Amniotic epithelial cell (primary cell): Measurements from ENCODE around the gene NRIP3.

Experiments used
- DNase-seq: peaks from one replicate; pipeline ENCODE4 v3.0.0-alpha.2; 2010; ENCODE audit warnings: low read depth

NRIP3 gene

DNA sequence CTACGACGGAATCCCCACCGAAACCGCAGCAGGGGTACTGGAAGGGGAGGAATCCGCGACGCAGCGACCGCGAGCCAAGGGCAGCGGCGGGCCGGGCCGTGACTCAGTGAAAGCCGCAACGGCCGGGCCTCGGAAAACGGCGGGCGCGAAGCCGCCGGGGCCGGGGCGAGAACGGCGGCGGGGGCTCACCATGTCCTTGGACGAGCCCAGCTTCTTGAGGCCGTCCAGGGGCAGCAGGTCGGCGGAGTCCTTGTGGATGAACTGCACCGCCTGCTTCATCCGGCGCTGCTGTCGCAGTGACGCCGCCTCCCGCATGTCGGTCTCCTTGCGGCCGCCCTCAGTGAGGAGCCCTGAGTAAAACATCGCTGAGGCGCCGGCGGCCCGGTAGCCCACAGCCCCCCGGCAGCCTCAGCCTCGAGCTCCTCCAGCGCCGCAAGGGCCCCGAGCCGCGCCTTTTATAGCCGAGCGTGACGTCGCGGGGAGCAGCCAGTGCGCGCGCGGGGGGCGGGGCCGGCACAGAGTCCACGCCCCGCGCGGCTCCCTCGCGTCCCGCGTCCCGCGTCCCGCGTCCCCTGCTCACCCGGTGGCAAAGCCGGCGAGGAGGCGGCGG lies at the start of gene NRIP3:
Gene NRIP3, minus strand, starts transcription at position 429 of the 610 bp plus-strand sequence. Its CDS starts 66 bp downstream, at position 363.
- DNase-seq, result peak; percentile 67

DNA sequence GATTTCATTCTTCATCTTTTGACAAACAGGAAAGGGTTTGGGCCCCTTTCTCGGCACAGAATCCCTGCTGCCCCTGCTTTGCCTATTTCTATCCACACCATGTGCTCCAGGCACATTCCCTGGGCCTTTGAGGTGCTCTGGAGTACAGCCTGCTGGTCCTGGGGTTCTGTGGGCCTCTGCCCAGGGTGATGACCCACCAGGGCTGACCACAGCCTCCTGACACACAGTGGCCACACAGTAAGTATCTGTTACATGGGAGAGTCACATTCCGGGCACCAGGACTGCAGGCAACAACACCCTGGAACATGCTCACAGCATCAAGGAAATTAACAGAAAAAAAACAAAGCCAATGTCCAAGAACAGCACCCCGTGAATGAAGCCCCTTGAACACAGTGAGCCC lies 48.5 kb upstream of the NRIP3 start:
- DNase-seq, result no peak

DNA sequence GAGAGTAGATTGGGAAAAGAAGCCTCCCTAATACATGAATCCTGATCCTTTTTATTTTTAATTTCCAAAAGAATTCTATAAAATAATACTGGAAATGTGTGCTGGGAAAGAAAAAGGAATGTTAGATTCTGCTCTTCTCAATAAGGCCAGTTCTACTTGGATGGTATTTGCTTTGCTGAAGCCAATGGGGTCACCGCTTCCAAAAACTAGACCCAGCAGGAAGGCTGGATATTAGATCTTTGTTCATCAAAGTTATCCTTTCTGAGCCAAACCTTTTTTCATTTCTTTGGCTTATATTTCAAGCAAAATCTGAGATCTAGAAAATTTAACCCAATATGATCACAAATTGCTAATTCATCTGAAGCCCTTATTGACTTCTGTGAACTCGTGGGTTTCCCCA lies 46.2 kb upstream of the NRIP3 start:
- no peak for DNase-seq

DNA sequence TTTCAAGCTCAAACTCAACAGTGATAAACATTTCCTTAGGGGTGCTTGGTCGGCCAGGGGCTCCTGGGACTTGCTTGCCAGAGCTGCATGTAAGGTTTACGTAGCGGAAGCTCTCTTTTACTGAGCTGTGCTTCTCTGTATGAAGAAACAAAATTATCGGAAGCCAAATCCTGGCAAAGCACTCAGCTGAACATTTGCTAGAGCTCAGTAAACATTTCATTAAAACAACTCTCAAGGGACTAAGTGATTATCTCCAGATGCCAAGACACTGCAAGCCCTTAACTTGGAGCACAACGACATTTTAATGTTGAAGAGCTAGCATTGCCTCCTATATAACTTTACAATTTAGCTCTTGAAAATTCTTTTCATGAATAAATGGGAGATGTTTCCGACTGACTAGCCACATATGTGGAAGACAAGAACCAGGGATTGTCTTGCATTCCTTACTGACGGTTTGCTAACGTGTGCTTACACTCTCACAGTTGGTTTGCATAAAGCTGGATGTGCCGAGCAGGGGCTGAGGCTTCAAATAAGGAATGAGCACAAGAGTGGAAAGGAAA lies 44.2 kb upstream of the NRIP3 start:
- DNase-seq, result peak; percentile 56

DNA sequence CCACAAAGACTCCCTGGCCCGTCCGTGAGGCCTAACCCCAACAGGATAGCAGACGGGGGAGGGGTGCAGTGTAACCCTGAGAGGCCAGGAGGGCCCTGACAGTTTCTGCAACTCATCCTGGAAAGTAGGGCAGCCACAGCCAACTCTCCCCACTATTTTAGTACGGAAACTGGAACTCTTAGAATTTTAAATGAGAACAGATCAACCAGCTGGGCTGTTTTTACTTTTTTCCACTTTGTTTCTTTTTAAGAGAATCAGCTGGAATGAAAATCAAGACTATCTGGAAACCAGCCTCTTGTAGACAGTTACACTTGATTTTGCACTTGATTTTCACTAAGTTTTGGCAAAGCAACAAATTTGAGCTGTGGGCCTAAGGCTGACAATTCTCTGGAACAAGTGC lies 42.7 kb upstream of the NRIP3 start:
- no peak for DNase-seq

DNA sequence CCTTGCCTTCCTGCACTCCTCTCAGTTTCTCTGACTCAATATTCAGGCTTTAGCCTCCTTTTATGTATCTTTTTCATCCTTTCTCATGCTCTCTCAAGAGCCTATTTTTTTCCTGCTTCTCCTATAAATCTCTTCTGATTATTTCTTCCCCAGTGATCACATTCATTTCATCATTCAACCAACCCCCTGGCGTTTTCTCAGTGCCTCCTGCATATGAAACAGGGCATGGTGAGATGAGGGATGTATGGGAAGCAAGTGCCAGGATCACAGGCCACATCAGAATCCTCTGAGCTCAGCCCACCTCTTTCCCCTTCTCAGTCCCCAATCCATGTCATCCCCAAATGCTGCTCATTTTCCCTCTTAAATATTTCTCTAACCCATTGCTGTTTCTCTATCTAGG lies 38.7 kb upstream of the NRIP3 start:
- DNase-seq, result no peak

DNA sequence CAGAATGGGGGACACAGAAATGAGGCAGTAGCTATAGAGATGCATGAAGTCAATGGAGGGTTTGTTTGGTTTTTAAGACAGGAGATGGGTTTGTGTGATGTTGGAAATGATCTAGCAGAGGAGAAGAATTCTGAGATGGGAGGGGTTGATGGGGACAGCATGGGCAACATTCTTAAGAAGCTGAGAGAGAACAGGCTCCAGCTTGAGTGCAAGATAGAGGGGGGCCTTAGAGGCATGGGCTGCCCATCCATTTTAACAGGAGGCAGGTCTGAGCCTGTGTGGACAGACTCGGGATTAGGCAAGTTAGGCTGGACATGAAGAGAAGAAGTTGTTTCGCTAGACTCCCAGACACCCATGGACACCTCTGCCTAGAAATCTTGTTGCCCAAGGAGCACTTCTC lies 37.9 kb upstream of the NRIP3 start:
- no peak for DNase-seq

DNA sequence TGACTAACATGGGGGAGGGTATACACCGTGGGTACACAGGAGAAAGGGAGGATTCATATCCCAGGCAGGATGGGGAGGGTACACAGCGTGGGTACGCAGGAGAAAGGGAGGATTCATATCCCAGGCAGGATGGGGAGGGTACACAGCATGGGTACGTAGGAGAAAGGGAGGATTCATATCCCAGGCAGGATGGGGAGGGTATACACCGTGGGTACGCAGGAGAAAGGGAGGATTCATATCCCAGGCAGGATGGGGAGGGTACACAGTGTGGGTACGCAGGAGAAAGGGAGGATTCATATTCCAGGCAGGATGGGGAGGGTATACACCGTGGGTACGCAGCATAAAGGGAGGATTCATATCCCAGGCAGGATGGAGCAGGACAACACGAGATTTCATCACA lies 36.6 kb upstream of the NRIP3 start:
- DNase-seq, result no peak

DNA sequence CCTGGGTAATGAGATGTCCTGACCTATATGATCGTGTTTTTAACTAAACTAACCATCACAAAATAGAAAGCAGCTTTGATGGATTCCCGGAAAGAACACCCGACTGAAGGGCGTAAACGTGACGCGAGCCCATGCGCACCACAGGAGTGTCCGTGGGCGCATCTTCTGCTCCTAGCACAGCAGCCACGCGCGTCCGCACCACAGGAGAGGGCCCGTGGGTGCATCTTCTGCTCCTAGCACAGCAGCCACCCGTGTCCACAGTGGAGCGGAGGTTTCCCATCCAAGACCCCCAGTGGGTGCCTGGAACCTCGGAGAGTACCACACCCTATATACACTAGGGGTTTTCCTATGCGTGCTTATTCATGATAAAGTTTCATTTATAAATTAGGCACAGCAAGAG lies 36.1 kb upstream of the NRIP3 start:
- DNase-seq, result no peak

DNA sequence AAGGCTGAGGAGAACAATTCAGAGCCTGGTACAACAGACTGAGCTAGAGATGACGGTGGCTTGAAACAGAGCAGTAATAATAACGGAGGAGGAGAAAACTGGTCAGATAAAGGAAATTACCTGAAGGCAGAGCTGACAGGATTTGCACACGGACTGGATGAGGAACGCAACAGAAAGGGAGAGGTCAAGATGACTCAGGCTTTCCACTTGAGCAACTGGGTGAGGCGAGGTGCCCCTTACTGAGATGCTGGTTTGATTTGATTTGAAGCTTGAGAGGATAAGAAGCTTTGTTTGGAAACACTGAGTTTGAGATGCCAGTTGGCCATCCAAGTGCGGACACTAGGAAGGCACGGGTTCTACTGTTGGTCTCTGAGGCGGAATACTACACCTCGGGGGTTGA lies 35.4 kb upstream of the NRIP3 start:
- peak; percentile 85 for DNase-seq

DNA sequence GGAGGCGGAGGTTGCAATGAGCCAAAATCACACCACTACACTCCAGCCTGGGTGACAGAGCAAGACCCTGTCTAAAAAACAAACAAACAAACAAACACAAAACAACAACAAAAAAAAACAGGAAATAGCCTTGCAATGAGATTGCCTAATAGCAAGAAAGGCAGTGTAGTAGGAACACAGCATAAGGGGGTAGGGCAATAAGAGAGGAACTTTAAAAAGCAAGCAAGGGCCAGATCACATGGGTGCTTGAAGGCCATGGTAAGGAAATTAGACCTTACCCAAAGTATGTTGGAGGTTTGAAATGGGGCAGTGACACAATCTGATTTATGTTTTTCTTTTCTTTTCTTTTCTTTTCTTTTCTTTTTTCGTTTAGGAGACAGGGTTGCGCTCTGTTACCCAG lies 34.7 kb upstream of the NRIP3 start:
- no peak for DNase-seq

DNA sequence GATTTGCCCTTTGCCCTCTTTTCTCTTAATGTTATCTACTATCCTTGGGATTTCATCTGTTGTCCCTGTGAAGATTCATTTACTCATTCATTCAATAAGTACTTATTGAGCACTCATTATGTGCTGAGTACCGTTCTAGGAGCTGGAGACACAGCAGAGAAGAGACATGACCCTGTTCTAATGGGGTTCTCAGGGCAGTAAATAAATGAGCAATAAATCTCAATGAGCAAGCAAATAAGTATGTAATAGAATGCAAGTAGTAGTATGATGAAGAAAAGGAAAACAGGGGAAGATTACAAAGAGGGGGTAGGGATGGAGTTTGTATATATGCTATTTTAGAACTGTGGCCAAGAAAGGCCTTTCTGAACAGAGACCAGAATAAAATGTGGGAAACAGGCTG lies 34.2 kb upstream of the NRIP3 start:
- DNase-seq, result peak; percentile 24

DNA sequence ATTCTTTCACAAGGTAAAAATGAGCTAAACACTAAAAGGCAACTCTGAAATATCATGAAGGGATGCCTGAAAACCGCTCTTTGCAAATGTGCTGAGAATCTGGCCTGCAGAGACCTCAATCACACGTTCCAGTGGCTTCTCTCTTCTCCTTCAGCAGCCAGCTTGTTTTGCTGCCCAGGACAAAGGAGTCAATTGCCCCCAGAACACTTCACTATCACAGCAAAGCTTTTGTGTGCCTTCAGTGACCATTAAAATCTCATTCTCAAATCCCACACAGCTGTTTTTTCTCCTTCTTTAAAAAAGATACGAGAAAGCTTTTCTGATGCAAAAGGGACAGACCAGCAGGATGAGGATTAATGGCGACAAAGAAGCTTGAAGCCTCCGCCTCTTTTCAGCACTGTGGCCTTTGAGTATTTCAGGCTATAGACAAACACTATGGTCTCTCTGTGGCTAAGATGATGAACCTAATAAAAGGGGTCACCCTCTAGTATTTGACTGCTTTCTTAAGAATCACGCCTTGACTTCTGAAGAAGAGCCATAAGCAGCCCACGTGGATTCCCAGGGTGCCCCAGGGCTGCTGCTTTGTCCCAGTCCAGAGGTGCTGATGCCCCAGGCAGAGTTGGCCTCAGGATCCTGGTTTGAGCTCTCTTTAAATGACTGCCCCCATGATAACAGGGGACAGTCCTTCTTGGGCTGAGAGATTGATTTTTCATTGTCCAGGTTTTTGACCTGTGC lies 33.4 kb upstream of the NRIP3 start:
- no peak for DNase-seq

DNA sequence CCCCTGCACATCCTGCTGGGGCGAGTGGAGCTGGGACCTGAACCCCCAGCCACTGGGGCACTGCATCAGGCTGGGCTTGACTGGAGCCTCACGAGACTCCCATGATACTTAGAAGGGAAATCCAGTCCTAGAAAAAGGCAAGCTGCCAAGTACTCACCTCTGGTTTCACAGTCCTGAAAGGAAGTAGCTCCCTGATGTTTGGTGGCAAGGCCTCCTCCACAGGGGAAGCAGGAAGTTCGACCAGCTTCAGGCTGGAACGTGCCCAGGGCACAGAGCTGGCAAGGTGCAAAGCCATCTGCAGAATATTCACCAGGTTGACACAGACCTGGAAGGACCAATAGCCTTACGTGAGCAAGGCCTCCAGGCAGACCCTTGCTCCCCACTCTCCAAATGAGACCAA lies 26.8 kb upstream of the NRIP3 start:
- DNase-seq, result no peak

DNA sequence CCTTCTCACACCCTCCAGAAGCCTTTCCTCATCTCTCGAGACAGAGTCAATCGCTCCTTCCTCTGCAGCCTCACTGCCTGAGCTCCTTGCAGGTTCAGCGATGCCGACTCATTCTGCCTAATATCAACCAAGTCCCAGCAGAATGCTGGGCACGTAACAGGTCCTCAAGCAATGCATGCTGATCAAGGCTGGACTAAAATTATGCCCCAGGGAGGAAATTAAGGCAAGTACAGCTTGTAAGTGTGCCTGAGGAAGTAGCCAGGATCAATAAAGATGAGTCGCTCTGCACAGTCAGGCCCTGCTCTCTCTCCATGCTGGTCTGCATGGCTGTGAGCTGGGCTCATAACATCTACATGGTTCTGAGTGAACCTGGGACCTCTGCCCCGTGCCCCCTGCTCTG lies 25.6 kb upstream of the NRIP3 start:
- no peak for DNase-seq

DNA sequence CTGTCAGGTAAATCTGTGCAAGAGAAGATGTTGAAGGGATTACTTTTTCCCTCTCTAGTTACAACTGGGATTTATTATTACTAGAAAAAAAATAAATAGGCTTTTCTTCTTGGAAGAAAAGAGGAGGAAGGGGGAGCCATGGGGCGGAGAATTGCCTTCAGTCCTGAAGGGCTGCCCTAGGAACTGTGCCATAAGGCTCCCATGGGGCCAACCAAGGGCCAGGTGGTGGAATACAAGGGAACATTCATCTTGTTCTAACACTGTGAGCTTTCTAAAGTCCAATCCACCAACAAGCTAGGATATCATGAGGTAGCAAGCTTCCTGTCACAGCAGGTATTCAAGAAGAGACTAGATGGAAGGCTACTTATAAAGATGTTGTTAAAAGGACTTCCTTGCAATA lies 24.8 kb upstream of the NRIP3 start:
- no peak for DNase-seq

DNA sequence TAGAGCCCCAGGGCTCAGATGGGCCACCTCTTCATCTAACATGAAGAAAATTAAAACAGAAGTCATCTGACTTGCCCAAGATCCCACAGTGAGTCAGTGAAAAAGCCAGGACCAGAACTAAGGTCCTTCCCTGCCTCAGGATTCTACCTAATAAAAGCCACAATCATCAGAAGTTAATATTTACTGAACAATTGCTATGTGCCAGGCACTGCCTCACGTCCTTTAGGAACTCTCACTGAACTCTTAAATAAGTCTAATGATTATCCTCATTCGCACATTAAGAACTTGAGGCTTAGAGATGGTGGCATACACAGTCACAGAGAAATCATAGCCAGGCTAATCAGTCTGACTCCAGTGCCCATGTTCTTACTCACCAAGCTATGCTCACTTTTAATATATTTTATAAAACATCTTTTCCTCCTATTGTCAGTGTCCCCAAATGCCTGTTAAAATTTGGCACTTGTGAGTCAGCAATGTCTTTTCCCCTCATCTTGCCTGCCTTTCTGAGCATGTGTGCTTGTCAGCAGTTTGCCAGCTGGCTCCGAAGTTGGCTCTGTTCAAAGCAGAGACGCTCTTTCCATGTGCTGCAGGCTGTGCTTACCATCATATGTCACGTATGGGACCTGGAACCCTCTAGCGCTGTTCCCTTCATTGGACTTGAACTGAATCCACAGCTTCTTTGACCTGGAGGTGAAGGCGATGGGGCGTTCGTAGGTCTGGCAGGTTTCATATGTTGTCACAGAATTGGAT lies 21.5 kb upstream of the NRIP3 start:
- no peak for DNase-seq

DNA sequence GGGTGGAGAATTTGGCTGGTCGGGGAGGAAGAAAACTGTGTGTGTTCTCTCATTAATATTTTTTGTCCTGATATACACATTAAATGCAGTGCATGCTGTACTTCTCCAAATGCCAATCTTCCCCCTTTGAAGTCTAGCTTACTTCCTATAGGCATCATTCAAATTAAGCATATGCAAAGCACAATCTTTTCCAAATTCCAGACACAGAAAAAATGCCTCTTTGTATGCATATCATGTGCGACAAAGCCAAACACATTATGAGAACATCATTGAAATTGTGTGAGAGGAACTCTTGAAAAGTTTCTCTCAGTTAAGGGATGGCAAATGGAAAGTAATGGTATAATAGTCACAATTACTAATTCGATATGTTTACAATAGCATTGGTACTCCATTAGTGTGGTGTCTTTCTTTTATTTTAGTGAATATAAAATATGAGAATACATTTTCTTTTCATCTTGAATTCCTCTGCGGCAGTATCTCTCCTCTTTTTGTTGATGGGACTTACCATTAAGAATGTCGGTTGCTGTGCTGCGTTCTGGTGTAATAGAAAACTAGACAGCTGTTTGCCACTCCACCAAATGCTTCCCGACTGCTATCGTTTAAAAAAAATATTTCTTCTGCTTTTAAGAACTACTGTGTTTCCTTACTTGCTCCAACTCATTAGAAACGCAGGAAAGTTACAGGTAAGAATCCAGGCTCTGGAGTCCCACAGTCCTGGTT lies 19.3 kb upstream of the NRIP3 start:
- no peak for DNase-seq

DNA sequence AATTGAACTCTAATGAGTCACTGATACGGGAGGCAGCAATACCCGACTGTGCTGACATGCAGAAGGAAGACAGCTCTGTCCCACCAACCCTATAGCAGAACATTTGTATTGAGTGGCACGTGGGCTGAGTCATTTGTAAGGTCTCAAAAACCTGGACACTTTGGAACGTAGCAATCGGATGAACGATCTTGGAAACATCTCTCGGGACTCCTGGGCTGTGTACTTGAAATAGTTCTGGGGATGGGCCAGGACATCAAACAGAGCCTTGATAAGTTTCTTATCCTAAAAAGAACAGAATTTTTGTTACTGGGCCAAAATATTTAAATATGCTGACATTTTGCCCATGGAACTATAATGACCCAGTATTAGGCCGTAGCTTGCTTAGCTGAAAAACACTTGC lies 17.1 kb upstream of the NRIP3 start:
- no peak for DNase-seq

DNA sequence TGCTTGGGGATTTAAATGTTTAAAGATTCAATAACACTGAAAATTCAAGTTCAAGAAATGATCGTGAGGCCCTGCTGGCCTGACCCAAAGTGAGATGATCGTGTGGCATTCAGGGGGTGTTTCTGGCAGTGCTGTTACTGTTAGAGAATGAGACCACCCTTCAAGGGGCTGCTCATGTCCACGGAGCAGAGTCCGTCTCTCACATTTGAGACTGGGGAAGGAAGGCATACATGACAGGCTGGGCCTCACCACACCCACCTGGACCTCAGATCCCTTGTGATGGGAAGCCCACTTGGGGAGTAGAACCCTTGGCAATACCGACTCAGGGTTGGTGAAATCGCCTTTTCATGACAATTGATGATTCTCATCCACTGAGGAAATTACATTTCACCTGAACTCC lies 16.1 kb upstream of the NRIP3 start:
- DNase-seq, result no peak

DNA sequence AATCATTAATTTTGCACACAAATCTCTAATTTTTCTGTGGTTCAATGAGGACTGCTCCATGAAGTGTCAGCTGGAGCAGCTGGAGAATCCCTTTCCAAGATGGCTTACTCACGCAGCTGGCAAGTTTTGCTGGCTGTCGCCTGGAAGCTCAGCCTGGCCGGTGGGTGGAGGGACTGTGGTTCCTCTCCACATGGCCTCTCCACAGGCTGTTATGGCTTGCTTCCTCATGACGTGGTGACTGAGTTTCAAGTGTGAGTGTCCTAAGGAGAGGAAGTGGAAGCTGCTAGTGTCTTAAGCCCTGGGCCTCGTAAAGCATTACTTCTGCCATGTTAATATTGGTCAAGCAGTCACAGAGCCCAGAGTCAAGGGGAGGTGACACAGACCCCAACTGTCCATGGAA lies 14.0 kb upstream of the NRIP3 start:
- no peak for DNase-seq

DNA sequence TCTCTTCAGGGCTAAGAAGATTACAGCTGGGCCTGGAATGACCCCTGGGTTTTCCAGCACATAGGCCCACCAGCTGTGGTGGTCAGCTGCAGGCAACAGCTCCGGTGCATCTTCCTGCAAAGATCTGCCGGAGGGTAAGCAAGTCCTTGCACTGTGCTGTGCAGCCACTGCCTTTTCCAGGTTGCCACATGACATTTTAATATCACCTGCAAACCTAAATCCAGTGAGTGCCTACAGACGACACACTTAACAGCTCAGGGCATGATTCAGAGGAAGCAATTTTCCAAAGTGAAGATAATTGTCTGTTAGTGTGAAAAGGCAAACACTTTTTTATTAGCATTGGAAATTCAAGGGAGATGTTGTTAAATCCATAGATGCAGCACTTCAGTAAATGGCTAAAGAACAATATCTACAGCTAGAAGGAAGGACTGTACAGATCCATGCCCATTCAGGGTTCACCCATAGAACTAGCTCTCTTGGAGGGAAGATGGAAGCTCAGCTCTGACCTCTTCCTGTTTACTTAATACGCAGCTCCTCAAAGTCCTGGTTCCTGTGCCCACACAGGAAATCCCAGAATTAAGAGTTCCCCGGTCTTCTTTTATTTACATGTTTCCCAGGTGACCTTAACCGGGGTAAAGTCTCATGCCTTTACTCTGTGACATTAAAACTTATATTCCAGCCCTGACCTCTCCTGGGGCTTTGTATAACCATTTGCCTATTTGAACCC lies 13.3 kb upstream of the NRIP3 start:
- no peak for DNase-seq
